Ectodermal cell (in vitro differentiated cells): ENCODE results near the gene RRBP1.
A peak's percentile ranks its signal among the peaks of the same experiment; 100 is the strongest.

Source experiments
- H3K27ac ChIP-seq: 2 replicates; pipeline ENCODE4 v1.7.0; 2013; ENCODE audit warnings: mild to moderate bottlenecking, low read depth, low read length; ENCODE audit not compliant: insufficient read depth, poor library complexity, severe bottlenecking
- H3K27me3 ChIP-seq: 2 replicates; pipeline ENCODE4 v1.7.0; 2013; ENCODE audit warnings: mild to moderate bottlenecking, low read length; ENCODE audit not compliant: insufficient read depth, control insufficient read depth, poor library complexity, severe bottlenecking
- H3K36me3 ChIP-seq: one replicate; pipeline ENCODE4 v1.7.0; 2013; ENCODE audit warnings: low read length; ENCODE audit not compliant: control insufficient read depth, insufficient read depth
- H3K4me1 ChIP-seq: one replicate; pipeline ENCODE4 v1.7.0; 2013; ENCODE audit warnings: low read length; ENCODE audit not compliant: control insufficient read depth, insufficient read depth
- H3K4me3 ChIP-seq: 2 replicates; pipeline ENCODE4 v1.7.0; 2013; ENCODE audit warnings: low read depth, low read length, control low read depth; ENCODE audit not compliant: insufficient read depth
- H3K9me3 ChIP-seq: 2 replicates; pipeline ENCODE4 v1.7.0; 2013; ENCODE audit warnings: mild to moderate bottlenecking, low read length, moderate library complexity; ENCODE audit not compliant: control insufficient read depth
- WGBS, 2 experiments: methylation state at CpG; one replicate each; pipeline ENCODE4 v1.1.7; 2013; ENCODE audit warnings: missing lambda C conversion rate in 2 of 2; 5-methylcytosine and 5-hydroxymethylcytosine counted together

RRBP1 gene

GRCh38 chr20:17682889-17683198 lies 802 bp upstream of the RRBP1 start:
- peaks cover 11% of the 10 kb centered on the region for H3K4me1 ChIP-seq
- 61 to 62% methylated on average over 10 of the region's 10 CpGs for WGBS, 2 experiments
- no peaks in the 10 kb centered on the region for H3K36me3 ChIP-seq
- H3K9me3 ChIP-seq = no peaks in the 10 kb centered on the region
- H3K4me3 ChIP-seq = peak overlapping the region; percentile 68
- no peak overlapping the region for H3K27ac ChIP-seq
- H3K27me3 ChIP-seq = no peaks in the 10 kb centered on the region

GRCh38 chr20:17681726-17682102 lies 328 bp downstream of the RRBP1 start:
- Histone ChIP-seq H3K27me3 (no peaks in the 10 kb centered on the region), H3K36me3 (no peaks in the 10 kb centered on the region), H3K4me1 (peaks cover 11% of the 10 kb centered on the region), H3K9me3 (no peaks in the 10 kb centered on the region), H3K27ac (peak overlapping the region; percentile 50), H3K4me3 (peak overlapping the region; percentile 68)
- WGBS, 2 experiments = 0% methylated on average over 65 of the region's 65 CpGs

- WGBS, 2 experiments = 0% methylated on average over 110 of the region's 110 CpGs
- no peak overlapping the region for H3K27ac ChIP-seq
- H3K9me3 ChIP-seq = no peaks in the 10 kb centered on the region
- peak overlapping the region; percentile 68 for H3K4me3 ChIP-seq
- H3K36me3 ChIP-seq = no peaks in the 10 kb centered on the region
- H3K27me3 ChIP-seq = no peaks in the 10 kb centered on the region
- H3K4me1 ChIP-seq = peaks cover 11% of the 10 kb centered on the region
Measured at GRCh38 chr20:17680836-17681725, 961 bp downstream of the RRBP1 start.

DNA sequence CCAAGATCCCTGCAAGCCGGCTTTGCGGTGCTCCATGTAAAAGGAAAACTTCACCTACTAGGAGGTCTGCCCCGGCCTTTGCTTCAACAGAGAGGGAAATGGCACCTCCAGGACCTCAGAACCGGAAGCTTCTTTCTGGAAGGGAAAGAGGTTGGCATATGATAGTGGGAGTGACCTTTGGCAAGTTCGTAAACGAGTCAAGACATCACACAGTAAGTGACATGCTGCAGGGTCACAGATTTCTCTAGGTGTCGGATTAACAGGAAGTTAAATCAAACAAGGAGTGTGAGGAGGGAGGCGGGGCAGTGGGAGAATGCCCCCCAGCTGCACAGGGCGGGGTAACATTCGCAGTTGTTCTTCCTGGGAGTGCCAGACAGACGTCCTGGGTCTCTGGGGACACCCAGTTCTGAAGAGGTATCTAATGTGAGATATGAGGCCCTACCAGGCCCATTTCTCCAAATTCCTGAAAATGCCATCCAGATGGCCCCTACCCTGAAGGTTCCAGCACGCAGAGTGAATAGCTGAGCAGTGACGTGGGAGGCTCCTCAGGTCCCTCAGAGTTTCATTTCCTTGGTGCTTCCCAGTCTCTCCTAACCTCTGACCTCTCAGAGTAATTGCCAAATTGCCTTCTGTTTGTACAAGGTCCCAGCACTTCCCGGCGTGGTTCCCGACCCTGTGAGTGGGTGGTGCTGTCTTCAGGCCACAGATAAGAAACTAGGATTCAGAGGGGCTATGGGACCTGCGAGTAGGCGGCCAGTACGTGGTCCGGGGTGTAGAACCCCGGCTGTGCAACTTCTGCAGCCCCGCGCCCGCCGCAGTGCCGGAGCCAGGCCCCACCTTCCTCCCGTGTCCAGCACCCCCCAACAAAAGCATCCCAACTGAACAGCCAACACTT lies 1.9 kb downstream of the RRBP1 start:
- WGBS, 2 experiments = 20 to 21% methylated on average over 27 of the region's 27 CpGs
- H3K27me3 ChIP-seq = no peaks in the 10 kb centered on the region
- peaks cover 11% of the 10 kb centered on the region for H3K4me1 ChIP-seq
- no peaks in the 10 kb centered on the region for H3K9me3 ChIP-seq
- no peaks in the 10 kb centered on the region for H3K36me3 ChIP-seq
- peak overlapping the region; percentile 68 for H3K4me3 ChIP-seq
- no peak overlapping the region for H3K27ac ChIP-seq

DNA sequence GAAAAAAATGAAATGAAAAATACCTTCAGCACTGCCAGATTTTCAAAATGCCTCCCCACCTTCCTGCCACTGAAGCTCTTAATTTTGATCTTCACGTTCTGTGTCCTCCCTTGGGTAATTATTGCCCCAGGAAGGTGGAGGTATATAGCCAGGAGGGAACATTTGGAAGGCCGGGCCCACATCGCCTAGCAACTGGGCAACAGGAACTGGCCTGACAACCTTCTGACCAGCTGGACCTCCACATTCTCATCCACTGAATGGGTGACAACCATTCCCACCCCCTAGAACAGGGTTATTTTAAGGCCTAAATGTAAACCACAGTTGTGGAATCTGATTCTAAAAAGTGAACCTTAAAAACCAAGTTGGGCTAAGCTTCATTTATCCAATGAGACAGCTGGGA lies 3.2 kb downstream of the RRBP1 start:
- H3K4me3 ChIP-seq = no peak overlapping the region
- H3K27ac ChIP-seq = no peak overlapping the region
- H3K27me3 ChIP-seq = no peaks in the 10 kb centered on the region
- whole genome bisulfite sequencing, 2 experiments = 92 to 95% methylated on average over 3 of the region's 3 CpGs
- H3K9me3 ChIP-seq = no peaks in the 10 kb centered on the region
- peaks cover 11% of the 10 kb centered on the region for H3K4me1 ChIP-seq
- no peaks in the 10 kb centered on the region for H3K36me3 ChIP-seq

DNA sequence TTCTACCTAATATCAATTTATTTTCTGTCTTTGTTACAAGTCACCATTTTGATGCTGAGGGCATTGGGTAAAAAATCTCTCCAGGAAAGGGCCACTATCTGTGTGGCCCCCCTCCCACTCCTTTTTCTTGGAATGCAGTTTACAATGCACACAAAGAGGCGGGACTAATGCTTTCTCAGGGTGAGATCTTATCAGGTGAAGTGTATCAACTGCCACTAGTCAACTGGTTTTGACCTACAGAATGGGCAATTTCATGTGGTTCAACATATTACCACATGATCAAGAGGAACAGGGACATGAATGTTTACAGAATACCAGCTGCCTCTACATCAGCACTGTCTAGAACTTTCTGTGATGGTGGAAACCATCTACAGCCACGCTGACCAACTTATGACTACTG lies 3.7 kb downstream of the RRBP1 start:
- Histone ChIP-seq H3K4me1 (peaks cover 11% of the 10 kb centered on the region), H3K4me3 (no peak overlapping the region), H3K36me3 (no peaks in the 10 kb centered on the region), H3K27ac (no peak overlapping the region), H3K27me3 (no peaks in the 10 kb centered on the region), H3K9me3 (no peaks in the 10 kb centered on the region)
- 94 to 100% methylated on average over 2 of the region's 2 CpGs for WGBS, 2 experiments

DNA sequence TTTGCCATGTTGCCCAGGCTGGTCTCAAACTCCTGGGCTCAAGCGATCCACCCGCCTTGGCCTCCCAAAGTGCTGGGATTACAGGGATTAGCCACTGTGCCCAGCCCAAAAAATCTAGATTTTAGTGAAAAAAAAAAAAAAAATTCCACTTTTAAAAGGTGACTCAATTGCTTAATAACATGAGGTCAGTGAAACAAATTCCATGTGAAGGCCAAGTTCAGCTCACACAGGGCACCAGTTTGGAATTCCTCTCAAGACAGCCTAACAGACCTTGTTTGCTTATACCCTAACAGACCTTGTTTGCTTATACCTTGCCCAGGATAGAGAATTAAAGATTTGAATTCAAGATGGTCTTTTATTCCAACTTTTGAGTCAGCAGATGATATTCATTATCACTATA lies 5.1 kb downstream of the RRBP1 start:
- Histone ChIP-seq H3K36me3 (no peaks in the 10 kb centered on the region), H3K27ac (no peak overlapping the region), H3K27me3 (no peaks in the 10 kb centered on the region), H3K4me3 (no peak overlapping the region), H3K9me3 (no peaks in the 10 kb centered on the region), H3K4me1 (peaks cover 11% of the 10 kb centered on the region)
- 86 to 88% methylated on average over 2 of the region's 2 CpGs for WGBS, 2 experiments

- no peaks in the 10 kb centered on the region for H3K36me3 ChIP-seq
- WGBS, 2 experiments = 93 to 95% methylated on average over 4 of the region's 4 CpGs
- no peak overlapping the region for H3K27ac ChIP-seq
- no peak overlapping the region for H3K4me3 ChIP-seq
- H3K27me3 ChIP-seq = no peaks in the 10 kb centered on the region
- no peaks in the 10 kb centered on the region for H3K9me3 ChIP-seq
- peaks cover 11% of the 10 kb centered on the region for H3K4me1 ChIP-seq
Measured at GRCh38 chr20:17676378-17676759, 5.7 kb downstream of the RRBP1 start.

GRCh38 chr20:17675519-17676377 lies 6.3 kb downstream of the RRBP1 start:
- Histone ChIP-seq H3K4me3 (no peak overlapping the region), H3K36me3 (no peaks in the 10 kb centered on the region)
- 88 to 91% methylated on average over 13 of the region's 13 CpGs for WGBS, 2 experiments

More at GRCh38 chr20:17675519-17676377, 6.3 kb downstream of the RRBP1 start:
- Histone ChIP-seq H3K9me3 (no peaks in the 10 kb centered on the region), H3K27me3 (no peaks in the 10 kb centered on the region), H3K4me1 (peaks cover 11% of the 10 kb centered on the region), H3K27ac (no peak overlapping the region)
